CD1c-positive myeloid dendritic cell (primary cell): ENCODE results near the gene MAGEB18.

Experiments
- DNase-seq: peaks from one replicate; pipeline ENCODE4 v3.0.0-alpha.2; 2016; ENCODE audit errors: extremely low spot score

Gene MAGEB18

DNA sequence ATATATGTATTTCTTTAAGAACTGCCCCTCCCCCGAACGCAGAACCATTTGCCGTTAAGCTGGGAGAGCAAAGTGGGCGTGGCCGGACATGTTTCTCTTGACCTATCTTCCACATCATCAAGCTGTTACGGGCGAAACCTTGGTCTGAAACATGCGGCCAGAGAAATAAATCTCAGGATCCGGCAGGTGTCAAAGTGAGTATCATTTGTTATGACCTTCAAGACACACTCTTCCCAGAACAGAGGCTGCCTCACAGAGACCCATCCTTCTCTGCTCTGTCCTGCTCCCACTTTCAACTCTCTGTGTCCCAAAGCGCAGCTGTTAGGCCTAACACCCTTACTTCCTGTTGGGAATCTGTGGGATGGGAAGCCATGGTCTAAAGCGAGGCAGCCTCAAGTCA is at the start of gene MAGEB18:
Gene MAGEB18, plus strand, starts transcription at position 70 of the 400 bp plus-strand sequence. CDS start 643 bp downstream, outside the sequence.
- DNase-seq: no peak

DNA sequence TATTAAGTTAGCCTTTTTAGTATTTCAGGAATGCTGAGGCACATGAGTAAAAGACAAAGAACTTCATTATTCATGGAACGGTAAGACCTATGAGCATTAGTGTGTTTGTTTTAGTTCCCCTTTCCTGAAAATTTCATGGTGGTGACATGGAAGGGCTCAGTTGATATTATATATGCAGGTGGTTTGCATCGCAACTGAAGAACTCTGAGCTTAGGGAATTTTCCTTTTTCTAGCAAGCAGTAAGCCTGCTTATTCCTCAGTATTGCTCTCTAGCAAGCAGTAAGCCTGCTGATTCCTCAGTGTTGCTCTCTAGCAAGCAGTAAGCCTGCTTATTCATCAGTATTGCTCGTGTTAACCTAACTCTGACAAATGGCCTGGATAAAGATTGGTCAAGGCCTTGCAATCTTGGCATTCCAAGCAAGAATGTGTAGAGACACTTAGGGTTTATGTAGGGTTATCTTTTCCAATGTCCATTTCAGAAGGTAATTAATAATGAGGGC is 37.7 kb upstream of the MAGEB18 start:
- DNase-seq: no peak

DNA sequence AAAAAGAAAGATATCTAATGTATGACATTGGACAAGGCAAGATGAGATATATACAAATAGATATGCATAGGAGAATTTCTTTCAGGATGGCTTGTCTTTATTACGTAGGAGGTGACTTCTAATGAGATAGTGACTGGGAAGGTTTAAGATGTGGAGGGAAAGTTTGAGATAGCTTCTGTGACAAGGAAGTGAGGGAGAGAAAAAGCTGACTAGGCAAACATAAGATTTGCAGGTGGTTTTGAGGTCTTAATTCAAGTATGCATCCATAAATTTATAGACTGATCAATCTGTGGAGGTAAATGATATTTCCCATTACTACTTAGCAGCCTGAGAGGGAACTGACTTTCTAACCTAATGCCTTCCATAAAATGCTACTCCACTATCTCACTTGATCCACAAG is 29.0 kb upstream of the MAGEB18 start:
- no peak for DNase-seq

DNA sequence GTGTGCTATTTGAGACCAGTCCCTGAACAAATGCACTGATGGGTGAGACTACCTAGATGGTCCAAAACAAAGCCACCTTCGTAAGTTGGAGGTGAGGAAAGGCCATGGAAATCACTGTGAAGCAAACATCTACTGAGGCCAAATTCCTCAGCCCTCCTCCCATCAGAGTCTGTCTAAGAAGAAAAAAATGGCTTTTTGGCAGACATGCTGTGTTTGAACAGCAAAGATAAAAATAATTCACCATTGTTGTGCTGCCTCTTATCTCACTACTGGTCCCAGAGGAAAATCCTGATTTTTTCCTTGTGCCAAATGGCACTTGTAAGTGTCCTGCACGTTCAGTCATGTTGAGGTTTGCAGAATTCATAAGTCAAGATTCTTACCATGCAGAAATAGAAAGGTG is 7.9 kb downstream of the MAGEB18 start:
- DNase-seq: no peak

DNA sequence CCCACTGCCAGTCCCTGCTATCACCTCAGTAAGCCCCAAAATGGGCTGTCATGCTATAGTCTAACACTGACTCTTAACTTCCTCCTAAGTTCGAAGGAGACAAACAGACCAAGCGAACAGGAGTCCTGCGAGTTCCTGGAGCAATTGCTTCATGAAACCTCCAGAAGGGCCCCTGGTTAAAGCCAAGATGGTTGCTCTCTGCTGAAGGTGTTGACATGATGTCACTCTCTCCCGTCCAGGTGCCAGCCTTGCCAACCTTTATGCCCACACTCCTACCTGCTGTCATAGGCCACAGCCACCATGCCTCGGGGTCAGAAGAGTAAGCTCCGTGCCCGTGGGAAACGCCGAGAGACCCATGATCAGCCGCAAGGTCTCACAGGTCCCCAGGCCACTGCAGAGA is 22.2 kb downstream of the MAGEB18 start, which contains the start of gene MAGEB6B:
Gene MAGEB6B, plus strand, starts transcription at position 301 of the 400 bp plus-strand sequence. Its CDS starts 0 bp downstream, at position 301.
- no peak for DNase-seq
